Kidney epithelial cell (primary cell): Measurements from ENCODE around the gene TENM4. TPM values are rescaled to one million over a fixed set of nuclear protein-coding genes. Genes with fewer than 3 reads are reported as not detected.

Source experiments
- DNase-seq: peaks from one replicate; pipeline ENCODE4 v3.0.0-alpha.2; 2010; ENCODE audit warnings: low read depth
- H3K27me3 ChIP-seq: 2 replicates; pipeline ENCODE4 v1.6.0; 2011; ENCODE audit warnings: low read length; ENCODE audit not compliant: control insufficient read depth, insufficient read depth
- H3K36me3 ChIP-seq: 2 replicates; pipeline ENCODE4 v1.5.1; 2011; ENCODE audit warnings: low read length; ENCODE audit not compliant: control insufficient read depth, insufficient read depth
- H3K4me3 ChIP-seq: 2 replicates; pipeline ENCODE4 v1.5.1; 2011; ENCODE audit warnings: low read depth, mild to moderate bottlenecking, control low read depth, low read length
- total RNA-seq: library from RNA; depleted of rRNA; stranded (reverse); fragments of >200 nt; gene quantifications from 2 replicates; pipeline ENCODE4 v1.2.3, GENCODE V29; 2015
- TF ChIP-seq, protein P1 (sequence below): IDR thresholded peaks from 2 replicates; pipeline ENCODE4 v1.5.1; 2011; ENCODE audit warnings: mild to moderate bottlenecking, moderate library complexity, low read length, control low read depth, inconsistent platforms; ENCODE audit not compliant: insufficient read depth, poor library complexity, severe bottlenecking

The TENM4 gene
- total RNA-seq, 1 donor from 2014 or later: 35.3 TPM

DNA sequence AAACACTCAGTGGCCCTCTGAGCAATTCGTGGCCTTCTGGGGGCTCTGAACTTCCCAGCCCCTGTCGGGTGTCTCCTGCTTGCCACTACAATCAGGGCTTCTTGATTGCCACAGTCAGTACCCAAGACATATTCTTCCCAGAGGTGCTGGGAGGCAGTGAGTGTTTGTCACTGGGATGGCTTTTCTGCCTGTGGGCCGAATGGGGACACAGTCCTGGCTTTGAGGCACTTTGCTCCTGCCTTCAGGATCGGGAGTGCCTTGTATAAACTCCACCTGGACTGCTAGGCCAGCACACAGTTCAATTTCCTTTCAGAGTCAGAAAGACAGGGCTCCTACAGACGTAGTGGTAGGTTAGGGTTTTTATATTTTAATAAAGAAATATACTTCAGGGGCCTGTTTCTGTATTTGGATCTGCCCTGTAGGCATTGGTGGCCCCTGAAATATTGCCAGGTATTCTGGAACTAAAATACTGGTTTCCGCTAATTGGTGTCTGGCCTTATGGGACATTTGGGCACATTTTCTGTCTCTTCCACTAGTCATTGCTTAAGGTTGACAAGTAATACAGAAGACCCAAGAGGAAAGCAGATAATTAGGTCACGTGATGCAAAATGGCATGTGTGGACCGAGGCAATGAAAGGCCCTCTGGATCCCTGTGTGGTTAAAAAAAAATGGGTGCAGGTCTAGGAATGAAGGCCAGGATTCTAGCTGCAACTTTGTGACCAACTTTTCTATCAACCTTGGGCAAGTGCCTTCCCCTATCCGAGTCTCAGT is 767.8 kb downstream of the TENM4 start:
- DNase-seq: no peak
- Histone ChIP-seq H3K4me3 (no peak overlapping the region), H3K36me3 (peaks cover 1% of the 10 kb centered on the region), H3K27me3 (no peaks in the 10 kb centered on the region)
- TF ChIP-seq, protein P1, sequence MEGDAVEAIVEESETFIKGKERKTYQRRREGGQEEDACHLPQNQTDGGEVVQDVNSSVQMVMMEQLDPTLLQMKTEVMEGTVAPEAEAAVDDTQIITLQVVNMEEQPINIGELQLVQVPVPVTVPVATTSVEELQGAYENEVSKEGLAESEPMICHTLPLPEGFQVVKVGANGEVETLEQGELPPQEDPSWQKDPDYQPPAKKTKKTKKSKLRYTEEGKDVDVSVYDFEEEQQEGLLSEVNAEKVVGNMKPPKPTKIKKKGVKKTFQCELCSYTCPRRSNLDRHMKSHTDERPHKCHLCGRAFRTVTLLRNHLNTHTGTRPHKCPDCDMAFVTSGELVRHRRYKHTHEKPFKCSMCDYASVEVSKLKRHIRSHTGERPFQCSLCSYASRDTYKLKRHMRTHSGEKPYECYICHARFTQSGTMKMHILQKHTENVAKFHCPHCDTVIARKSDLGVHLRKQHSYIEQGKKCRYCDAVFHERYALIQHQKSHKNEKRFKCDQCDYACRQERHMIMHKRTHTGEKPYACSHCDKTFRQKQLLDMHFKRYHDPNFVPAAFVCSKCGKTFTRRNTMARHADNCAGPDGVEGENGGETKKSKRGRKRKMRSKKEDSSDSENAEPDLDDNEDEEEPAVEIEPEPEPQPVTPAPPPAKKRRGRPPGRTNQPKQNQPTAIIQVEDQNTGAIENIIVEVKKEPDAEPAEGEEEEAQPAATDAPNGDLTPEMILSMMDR: no peak

DNA sequence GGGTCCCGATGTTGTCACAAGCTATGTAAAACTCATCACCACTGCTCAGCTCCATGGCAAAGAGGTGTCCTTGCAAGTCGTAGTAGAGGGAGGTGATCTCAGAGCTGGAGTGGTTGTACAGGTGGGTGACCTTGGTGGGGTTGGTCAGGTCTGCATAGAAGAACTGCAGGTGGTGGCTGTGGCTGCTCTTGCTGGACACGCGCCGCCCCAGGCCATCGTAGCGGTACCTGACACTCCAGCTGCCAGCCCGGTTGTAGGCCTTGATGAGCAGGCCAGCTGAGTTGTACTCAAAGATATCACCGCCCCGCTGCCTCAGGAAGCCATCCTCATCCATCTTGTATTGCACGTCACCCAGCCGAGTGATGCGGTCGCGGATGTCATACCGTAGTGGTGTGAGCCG is 771.6 kb downstream of the TENM4 start:
- TF ChIP-seq, protein P1: no peak
- H3K36me3 ChIP-seq: peaks cover 1% of the 10 kb centered on the region
- H3K27me3 ChIP-seq: no peaks in the 10 kb centered on the region
- DNase-seq: no peak
- no peak overlapping the region for H3K4me3 ChIP-seq

DNA sequence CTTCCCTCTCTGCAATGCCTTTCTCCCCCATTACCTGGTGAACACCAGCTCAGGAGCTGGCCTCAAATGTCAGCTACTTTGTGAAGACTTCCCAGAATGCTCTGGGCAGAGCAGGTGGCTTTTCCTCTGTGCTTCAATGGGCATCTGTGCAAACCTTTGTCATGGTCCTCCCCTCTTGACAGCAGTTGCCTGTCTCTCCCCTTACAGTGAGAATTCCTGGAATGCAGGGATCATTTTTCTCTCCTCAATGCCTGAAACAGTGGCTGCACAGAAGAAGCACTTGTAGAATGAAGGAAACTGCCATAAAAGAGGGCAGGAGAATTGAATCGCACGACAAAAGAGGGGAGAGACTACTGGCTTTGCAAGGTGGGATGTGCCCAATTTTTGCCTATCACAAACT is 773.4 kb downstream of the TENM4 start:
- DNase-seq: no peak
- Histone ChIP-seq H3K27me3 (no peaks in the 10 kb centered on the region), H3K36me3 (peaks cover 3% of the 10 kb centered on the region), H3K4me3 (no peak overlapping the region)
- TF ChIP-seq, protein P1: no peak

DNA sequence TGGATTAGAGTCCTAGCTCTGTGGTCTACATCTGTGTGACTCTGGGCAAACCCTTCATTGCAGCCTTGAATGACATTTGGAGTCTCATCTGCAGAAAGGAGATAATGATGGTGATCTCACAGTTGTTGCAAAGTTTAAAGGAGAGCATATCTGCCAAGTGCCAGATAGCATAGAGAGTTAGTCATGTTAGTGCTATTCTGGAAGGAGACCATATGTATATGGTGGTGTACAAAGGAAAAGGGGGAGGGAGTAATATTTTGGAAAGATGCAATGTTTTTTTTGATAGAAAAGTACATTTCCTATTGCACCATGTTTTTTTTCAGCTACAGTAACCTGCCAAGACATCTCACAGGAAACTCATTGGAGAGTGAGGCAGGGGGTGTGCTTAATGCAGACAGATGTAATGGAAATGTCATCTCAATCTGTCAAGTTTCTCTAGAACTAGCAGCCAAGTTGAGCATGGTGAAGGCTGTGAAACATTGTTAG is 774.1 kb downstream of the TENM4 start:
- H3K4me3 ChIP-seq: no peak overlapping the region
- peaks cover 2% of the 10 kb centered on the region for H3K36me3 ChIP-seq
- H3K27me3 ChIP-seq: no peaks in the 10 kb centered on the region
- DNase-seq: no peak
- TF ChIP-seq, protein P1: no peak

DNA sequence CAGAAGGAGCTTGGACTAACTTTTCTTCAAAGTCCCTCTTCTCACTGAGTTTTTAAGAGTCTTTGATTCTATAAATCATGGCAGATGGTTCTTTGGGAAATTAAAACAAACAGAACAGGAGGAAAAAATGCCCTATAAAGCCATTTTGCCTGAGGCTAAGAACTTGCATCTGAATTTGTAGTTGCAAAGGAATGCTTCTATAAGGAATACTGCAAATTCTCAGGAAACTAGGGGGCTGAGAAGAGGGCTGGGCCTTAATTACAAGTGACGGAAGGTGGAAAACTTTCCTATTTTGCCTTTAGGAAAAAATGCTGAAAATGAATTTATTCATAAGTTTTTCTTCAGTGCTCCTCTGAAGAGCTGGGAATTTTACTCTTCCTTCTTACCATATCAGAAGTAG is 776.2 kb downstream of the TENM4 start:
- H3K27me3 ChIP-seq: no peaks in the 10 kb centered on the region
- no peak overlapping the region for H3K4me3 ChIP-seq
- TF ChIP-seq, protein P1: no peak
- peaks cover 2% of the 10 kb centered on the region for H3K36me3 ChIP-seq
- no peak for DNase-seq

DNA sequence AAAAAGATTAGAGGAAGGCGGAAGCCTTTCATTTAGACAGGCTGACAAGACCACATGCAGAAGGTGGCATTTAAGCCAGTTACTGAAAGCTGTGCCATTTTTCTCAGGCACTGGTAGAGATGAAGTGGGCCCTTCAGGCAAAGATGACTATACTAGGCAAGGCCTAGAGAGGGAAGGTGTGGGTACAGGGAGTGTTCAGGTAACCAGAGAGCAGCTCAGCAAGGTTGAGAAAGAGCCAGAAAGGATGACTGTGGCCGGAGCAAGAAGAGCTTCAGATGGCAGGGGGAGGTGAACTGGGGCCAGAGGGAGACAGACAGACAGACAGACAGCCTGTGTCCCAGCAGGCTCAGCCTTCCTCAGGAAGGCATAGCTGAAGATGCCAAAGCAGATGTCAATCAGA is 778.0 kb downstream of the TENM4 start:
- TF ChIP-seq, protein P1: no peak
- no peaks in the 10 kb centered on the region for H3K27me3 ChIP-seq
- peaks cover 2% of the 10 kb centered on the region for H3K36me3 ChIP-seq
- DNase-seq: no peak
- H3K4me3 ChIP-seq: no peak overlapping the region
